ENCODE measurements around the gene GNG8. TPM values are rescaled to one million over a fixed set of nuclear protein-coding genes. Genes with fewer than 3 reads are reported as not detected.

Gene GNG8
- total and polyA plus RNA-seq, 9 of the 15 experiments (the other 6 are each of a cell fraction or from before 2014, with no cell fraction given), result 1.3 TPM; not detected in 8

GRCh38 chr19:46670813-46671212 lies 34.8 kb upstream of the GNG8 start (continued):
- no peak for TF ChIP-seq ZNF407 (IDR thresholded peaks at IDR 0.05; ENCODE audit: low read depth)

GRCh38 chr19:46668662-46669061 lies 32.7 kb upstream of the GNG8 start:
- 58% methylated on average over 3 of the region's 3 CpGs for WGBS (ENCODE audit: insufficient coverage, low coverage, missing lambda C conversion rate)
- no peaks in the 10 kb centered on the region for H3K27me3 ChIP-seq (ENCODE audit: control insufficient read depth in 2 of 2, insufficient read depth in 2 of 2, low read length in 2 of 2)
- in situ Hi-C loops (cut with MboI), result loop anchor here (5.0 kb wide), 1 partner anchor 136 kb away; no protein-coding TSS in a partner anchor
- H3K4me3 ChIP-seq, result no peak overlapping the region
- BruUV-seq (replicated peaks), result no TSS peak
- ChIA-PET CTCF (ENCODE audit: low intra/inter-chr PET ratio) (no interaction called here), POLR2A (no interaction called here)
- no peak overlapping the region for H3K9ac ChIP-seq (ENCODE audit: insufficient read depth in 1 of 2, low read depth in 2 of 2, low read length in 2 of 2)
- H3K79me2 ChIP-seq (ENCODE audit: control insufficient read depth, insufficient read depth, low read length), result no peaks in the 10 kb centered on the region
- peaks cover 6% of the 10 kb centered on the region; the same call in 1 of the 3 replicates for H3K36me3 ChIP-seq (ENCODE audit: control insufficient read depth, insufficient read depth, low read length)
- H2AFZ ChIP-seq (ENCODE audit: low read depth, low read length), result no peak overlapping the region
- DNase-seq (ENCODE audit: extremely low read depth in 1 of 4, low spot score in 3 of 4), result no peak
- FAIRE-seq, result no peak
- no peak overlapping the region for H3K27ac ChIP-seq (ENCODE audit: extremely low read depth, low read depth, low read length)
- no peaks in the 10 kb centered on the region for H3K9me3 ChIP-seq (replicated peaks; ENCODE audit: control insufficient read depth, insufficient read depth, low read depth, low read length)
- H3K4me1 ChIP-seq (replicated peaks in 1 of 2; ENCODE audit: control insufficient read depth in 2 of 2, insufficient read depth in 2 of 2, low read length in 2 of 2), result peaks cover 0 to 4% of the 10 kb centered on the region in 2 experiments; a peak in 2 of 5 replicates
- no peaks in the 10 kb centered on the region for H3K9me1 ChIP-seq (ENCODE audit: control insufficient read depth, insufficient read depth, low read length)
- intact Hi-C loops (cut with micrococcal nuclease), result no loop called here
- no peak for ATAC-seq
- no peak overlapping the region for H3K4me2 ChIP-seq (ENCODE audit: insufficient read depth, low read length)
- no peaks in the 10 kb centered on the region for H4K20me1 ChIP-seq (replicated peaks; ENCODE audit: control insufficient read depth, insufficient read depth, low read length)
- TF ChIP-seq GATAD2A (IDR thresholded peaks at IDR 0.05), result no peak
- TF ChIP-seq PTTG1 (tag; IDR thresholded peaks at IDR 0.05; ENCODE audit: low read depth), result no peak
- TF ChIP-seq CHD1 (IDR thresholded peaks at IDR 0.05; ENCODE audit: low read length), result no peak
- no peak for TF ChIP-seq RERE (CRISPR knock-in tag; IDR thresholded peaks at IDR 0.05; ENCODE audit: borderline replicate concordance)
- TF ChIP-seq CSDE1 (IDR thresholded peaks at IDR 0.05), result no peak
- TF ChIP-seq NR2C2 (CRISPR knock-in tag; IDR thresholded peaks at IDR 0.05), result no peak
- no peak for TF ChIP-seq NR2C2 (tag; IDR thresholded peaks at IDR 0.05)

Data from K562 (cell line).